HCT116 (cell line): ENCODE data around the gene GPR32.
"Not testable (repeated sequence)": the region's sequence is repeated elsewhere in the genome, so short reads cannot be mapped to it uniquely, and the experiment has no call there.

Experiments used
- CBX3 ChIP-seq: IDR thresholded peaks from 2 replicates; pipeline ENCODE4 v1.6.1; 2012; ENCODE audit warnings: low read depth
- EZH2phosphoT487 ChIP-seq: fragments of 200-600 bp; IDR thresholded peaks from 2 replicates; pipeline ENCODE4 v1.6.1; 2018; ENCODE audit warnings: antibody characterized with exemption, borderline replicate concordance
- JUND ChIP-seq: IDR thresholded peaks from 2 replicates; pipeline ENCODE4 v1.6.1; 2012
- POLR2AphosphoS5 ChIP-seq: IDR thresholded peaks from 2 replicates; pipeline ENCODE4 v1.6.1; 2011; ENCODE audit warnings: mild to moderate bottlenecking, low read depth, low read length, moderate library complexity
- ZNF274 ChIP-seq: fragments of 200-500 bp; sonication (Bioruptor generic); IDR thresholded peaks from 2 replicates; pipeline ENCODE4 v1.6.1; 2014; ENCODE audit warnings: mild to moderate bottlenecking, low read depth, low read length, inconsistent platforms
- TF ChIP-seq, protein P1 (sequence below), 3 experiments: fragments of 200-600 bp in 1 of 3; sonication (generic) in 1 of 3; IDR thresholded peaks in 2 of 3; conservative IDR thresholded peaks in 1 of 3; 2 replicates each; pipeline ENCODE4 v1.5.1; 2012 to 2017; ENCODE audit warnings: low read depth in 2 of 3, low read length in 2 of 3, antibody characterized with exemption in 1 of 3, borderline replicate concordance in 1 of 3, control low read depth in 1 of 3, mild to moderate bottlenecking in 1 of 3, mixed read lengths in 1 of 3, mixed run types in 1 of 3, moderate library complexity in 1 of 3; ENCODE audit not compliant: insufficient read depth in 1 of 3
- TF ChIP-seq, protein P2 (sequence below): IDR thresholded peaks from 2 replicates; pipeline ENCODE4 v1.6.1; 2012
- TF ChIP-seq, protein P3 (sequence below): IDR thresholded peaks from 2 replicates; pipeline ENCODE4 v1.6.1; 2012

DNA sequence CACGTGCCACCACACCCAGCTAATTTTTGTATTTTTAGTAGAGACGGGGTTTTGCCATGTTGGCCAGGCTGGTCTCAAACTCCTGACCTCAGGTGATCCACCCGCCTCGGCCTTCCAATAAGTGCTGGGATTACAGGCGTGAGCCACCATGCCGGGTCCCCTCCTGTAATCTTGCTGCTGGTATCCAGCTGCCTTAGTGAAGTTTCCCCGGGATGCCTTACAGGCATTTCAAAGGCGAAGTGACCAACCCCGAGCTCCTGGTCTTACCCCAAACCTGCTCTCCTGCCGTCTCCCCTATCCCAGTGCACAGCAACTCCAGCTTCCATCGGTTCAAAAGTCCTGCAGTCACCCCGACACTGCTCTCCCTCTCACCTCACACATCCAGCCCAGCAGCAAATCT, 3.5 kb upstream of the GPR32 start:
- TF ChIP-seq, protein P1, sequence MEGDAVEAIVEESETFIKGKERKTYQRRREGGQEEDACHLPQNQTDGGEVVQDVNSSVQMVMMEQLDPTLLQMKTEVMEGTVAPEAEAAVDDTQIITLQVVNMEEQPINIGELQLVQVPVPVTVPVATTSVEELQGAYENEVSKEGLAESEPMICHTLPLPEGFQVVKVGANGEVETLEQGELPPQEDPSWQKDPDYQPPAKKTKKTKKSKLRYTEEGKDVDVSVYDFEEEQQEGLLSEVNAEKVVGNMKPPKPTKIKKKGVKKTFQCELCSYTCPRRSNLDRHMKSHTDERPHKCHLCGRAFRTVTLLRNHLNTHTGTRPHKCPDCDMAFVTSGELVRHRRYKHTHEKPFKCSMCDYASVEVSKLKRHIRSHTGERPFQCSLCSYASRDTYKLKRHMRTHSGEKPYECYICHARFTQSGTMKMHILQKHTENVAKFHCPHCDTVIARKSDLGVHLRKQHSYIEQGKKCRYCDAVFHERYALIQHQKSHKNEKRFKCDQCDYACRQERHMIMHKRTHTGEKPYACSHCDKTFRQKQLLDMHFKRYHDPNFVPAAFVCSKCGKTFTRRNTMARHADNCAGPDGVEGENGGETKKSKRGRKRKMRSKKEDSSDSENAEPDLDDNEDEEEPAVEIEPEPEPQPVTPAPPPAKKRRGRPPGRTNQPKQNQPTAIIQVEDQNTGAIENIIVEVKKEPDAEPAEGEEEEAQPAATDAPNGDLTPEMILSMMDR (IDR thresholded peaks at IDR 0.05 in 2 of 3, conservative IDR thresholded peaks at IDR 0.05 in 1 of 3; ENCODE audit: borderline replicate concordance in 1 of 3, insufficient read depth in 1 of 3, low read depth in 2 of 3, low read length in 2 of 3) = not testable (repeated sequence)
- not testable (repeated sequence) for TF ChIP-seq JUND, POLR2AphosphoS5, EZH2phosphoT487, CBX3, ZNF274
- TF ChIP-seq, protein P2, sequence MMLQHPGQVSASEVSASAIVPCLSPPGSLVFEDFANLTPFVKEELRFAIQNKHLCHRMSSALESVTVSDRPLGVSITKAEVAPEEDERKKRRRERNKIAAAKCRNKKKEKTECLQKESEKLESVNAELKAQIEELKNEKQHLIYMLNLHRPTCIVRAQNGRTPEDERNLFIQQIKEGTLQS = not testable (repeated sequence)
- TF ChIP-seq, protein P3, sequence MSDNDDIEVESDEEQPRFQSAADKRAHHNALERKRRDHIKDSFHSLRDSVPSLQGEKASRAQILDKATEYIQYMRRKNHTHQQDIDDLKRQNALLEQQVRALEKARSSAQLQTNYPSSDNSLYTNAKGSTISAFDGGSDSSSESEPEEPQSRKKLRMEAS = not testable (repeated sequence)
